ENCODE results near the gene DGKG. TPM values are rescaled to one million over a fixed set of nuclear protein-coding genes. Genes with fewer than 3 reads are reported as not detected.

Gene DGKG
- total RNA-seq, 2 donors from 2014 or later, result 0.42 to 1.0 TPM

DNA sequence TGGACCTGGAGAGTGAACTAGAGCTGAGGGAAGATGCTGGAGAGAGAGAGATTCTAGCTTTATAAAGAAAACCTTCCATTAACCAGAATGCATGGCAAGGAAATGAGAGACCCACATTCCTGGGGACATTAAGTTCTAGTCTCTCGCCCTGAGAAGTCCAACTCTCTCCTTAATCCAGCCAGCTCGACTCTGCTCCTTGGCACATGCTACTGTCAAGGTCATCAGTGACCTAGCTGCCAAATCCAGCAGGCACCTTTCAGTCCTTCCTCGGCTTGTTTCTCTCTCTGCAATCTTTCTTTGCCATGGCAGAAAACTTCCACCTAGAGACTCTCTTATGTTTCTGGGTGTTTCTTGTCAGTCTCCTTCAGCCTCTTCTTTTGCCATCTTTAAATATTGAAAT is 40.3 kb downstream of the DGKG start:
- H3K9me3 Mint-ChIP-seq, result no peaks in the 10 kb centered on the region
- H3K4me1 Mint-ChIP-seq (ENCODE audit: low read depth), result no peaks in the 10 kb centered on the region
- ATAC-seq (replicated peaks in 1 of 2), result no peak
- H3K36me3 Mint-ChIP-seq (ENCODE audit: insufficient read depth in 2 of 2), result no peaks in the 10 kb centered on the region
- no peak overlapping the region for H3K4me3 Mint-ChIP-seq
- no peak overlapping the region for H3K27ac Mint-ChIP-seq
- no peak for DNase-seq
- peaks cover 40% of the 10 kb centered on the region for H3K27me3 Mint-ChIP-seq (ENCODE audit: low read depth)

GRCh38 chr3:186320862-186321568 is 41.0 kb downstream of the DGKG start:
- DNase-seq (no peak), ATAC-seq (replicated peaks in 1 of 2) (peak; percentile 9 to 47)
- Mint-ChIP-seq H3K9me3 (no peaks in the 10 kb centered on the region), H3K4me1 (ENCODE audit: low read depth) (no peaks in the 10 kb centered on the region), H3K4me3 (no peak overlapping the region), H3K27ac (no peak overlapping the region), H3K36me3 (ENCODE audit: insufficient read depth in 2 of 2) (no peaks in the 10 kb centered on the region), H3K27me3 (ENCODE audit: low read depth) (peaks cover 35% of the 10 kb centered on the region)

DNA sequence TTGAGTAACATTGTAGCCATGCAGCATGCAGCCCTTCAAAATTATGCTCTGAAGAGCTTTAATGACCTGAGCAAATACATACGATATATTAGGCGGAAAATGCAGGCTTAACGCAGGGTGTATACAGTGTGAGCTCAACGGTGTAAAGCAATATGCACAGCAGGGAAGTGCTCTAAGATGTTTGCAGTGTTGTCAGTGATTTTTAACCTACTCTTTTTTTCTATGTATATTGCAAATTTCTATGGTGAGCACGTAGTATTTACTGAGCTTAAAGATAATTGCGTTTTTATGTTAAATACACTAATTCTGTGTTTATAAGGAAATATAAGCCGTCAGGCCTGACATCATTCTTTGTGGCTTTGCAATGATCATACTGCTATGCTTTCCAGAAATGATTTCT is 42.1 kb downstream of the DGKG start:
- ATAC-seq (replicated peaks in 1 of 2) (no peak), DNase-seq (no peak)
- no peaks in the 10 kb centered on the region for H3K9me3 Mint-ChIP-seq

DNA sequence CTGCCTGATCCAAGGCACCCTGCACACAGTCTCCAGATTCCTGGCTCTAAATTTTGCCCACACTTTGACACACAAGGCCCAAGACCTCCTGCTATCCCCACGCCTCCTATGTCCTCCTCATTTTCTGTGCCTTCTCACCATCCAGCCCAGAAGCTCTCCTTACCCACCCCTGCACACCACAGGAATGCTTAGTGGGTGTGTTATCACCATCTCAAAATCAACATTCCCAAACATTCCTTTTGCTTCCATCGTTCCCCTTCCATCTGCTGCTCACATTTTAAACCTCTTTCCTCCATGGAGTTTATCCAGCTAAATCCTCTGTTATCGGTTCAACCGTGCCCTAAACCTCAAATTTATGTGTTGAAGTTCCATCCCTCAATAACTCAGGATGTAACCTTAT is 43.9 kb downstream of the DGKG start:
- H3K9me3 Mint-ChIP-seq, result no peaks in the 10 kb centered on the region
- ATAC-seq (replicated peaks in 1 of 2) (no peak), DNase-seq (no peak)
- H3K4me1 Mint-ChIP-seq (ENCODE audit: low read depth), result no peaks in the 10 kb centered on the region
- peaks cover 24% of the 10 kb centered on the region for H3K27me3 Mint-ChIP-seq (ENCODE audit: low read depth)
- H3K36me3 Mint-ChIP-seq (ENCODE audit: insufficient read depth in 2 of 2), result no peaks in the 10 kb centered on the region
- no peak overlapping the region for H3K4me3 Mint-ChIP-seq
- no peak overlapping the region for H3K27ac Mint-ChIP-seq

More for the DNA sequence above, 42.1 kb downstream of the DGKG start:
- Mint-ChIP-seq H3K27me3 (ENCODE audit: low read depth) (peaks cover 31% of the 10 kb centered on the region), H3K27ac (no peak overlapping the region), H3K4me1 (ENCODE audit: low read depth) (no peaks in the 10 kb centered on the region), H3K36me3 (ENCODE audit: insufficient read depth in 2 of 2) (no peaks in the 10 kb centered on the region), H3K4me3 (no peak overlapping the region)

- no peak overlapping the region for H3K4me3 Mint-ChIP-seq
- DNase-seq (no peak), ATAC-seq (replicated peaks in 1 of 2) (no peak)
- H3K27ac Mint-ChIP-seq, result no peak overlapping the region
- no peaks in the 10 kb centered on the region for H3K4me1 Mint-ChIP-seq (ENCODE audit: low read depth)
- H3K9me3 Mint-ChIP-seq, result no peaks in the 10 kb centered on the region
- H3K27me3 Mint-ChIP-seq (ENCODE audit: low read depth), result peaks cover 19% of the 10 kb centered on the region
- H3K36me3 Mint-ChIP-seq (ENCODE audit: insufficient read depth in 2 of 2), result no peaks in the 10 kb centered on the region
Measured at GRCh38 chr3:186317478-186317877, 44.6 kb downstream of the DGKG start.

DNA sequence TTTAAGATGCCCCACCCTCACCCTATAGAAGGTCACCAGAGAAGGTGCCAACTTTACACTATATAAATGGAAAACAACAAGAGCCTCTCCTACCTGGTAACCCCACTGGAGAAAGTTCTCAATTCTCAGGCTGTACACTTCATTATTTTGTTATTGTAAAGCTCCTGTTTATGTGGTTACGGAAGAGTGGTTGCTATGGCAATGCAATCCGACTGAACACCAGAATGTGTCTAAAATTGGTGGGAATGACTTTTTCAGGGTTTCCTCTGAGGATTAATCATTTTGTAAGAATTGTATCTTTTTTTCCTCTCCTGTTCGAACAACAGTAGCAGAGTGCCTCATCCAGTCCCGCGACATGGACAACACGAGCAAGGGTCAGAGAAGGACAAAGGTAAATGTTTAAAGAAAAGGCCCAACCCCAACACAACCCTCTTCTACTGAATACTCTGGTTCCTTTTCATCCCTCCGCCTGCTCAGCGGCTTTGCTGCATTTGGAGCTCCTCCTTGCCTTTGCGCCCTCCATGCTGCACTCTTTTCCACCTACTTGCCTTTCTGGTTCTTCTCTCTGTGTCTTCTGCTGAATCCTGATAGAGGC is 45.3 kb downstream of the DGKG start:
- no peak overlapping the region for H3K27ac Mint-ChIP-seq
- no peaks in the 10 kb centered on the region for H3K36me3 Mint-ChIP-seq (ENCODE audit: insufficient read depth in 2 of 2)
- DNase-seq (no peak), ATAC-seq (replicated peaks in 1 of 2) (no peak)
- no peak overlapping the region for H3K4me3 Mint-ChIP-seq
- H3K27me3 Mint-ChIP-seq (ENCODE audit: low read depth), result peaks cover 14% of the 10 kb centered on the region
- no peaks in the 10 kb centered on the region for H3K4me1 Mint-ChIP-seq (ENCODE audit: low read depth)
- no peaks in the 10 kb centered on the region for H3K9me3 Mint-ChIP-seq

DNA sequence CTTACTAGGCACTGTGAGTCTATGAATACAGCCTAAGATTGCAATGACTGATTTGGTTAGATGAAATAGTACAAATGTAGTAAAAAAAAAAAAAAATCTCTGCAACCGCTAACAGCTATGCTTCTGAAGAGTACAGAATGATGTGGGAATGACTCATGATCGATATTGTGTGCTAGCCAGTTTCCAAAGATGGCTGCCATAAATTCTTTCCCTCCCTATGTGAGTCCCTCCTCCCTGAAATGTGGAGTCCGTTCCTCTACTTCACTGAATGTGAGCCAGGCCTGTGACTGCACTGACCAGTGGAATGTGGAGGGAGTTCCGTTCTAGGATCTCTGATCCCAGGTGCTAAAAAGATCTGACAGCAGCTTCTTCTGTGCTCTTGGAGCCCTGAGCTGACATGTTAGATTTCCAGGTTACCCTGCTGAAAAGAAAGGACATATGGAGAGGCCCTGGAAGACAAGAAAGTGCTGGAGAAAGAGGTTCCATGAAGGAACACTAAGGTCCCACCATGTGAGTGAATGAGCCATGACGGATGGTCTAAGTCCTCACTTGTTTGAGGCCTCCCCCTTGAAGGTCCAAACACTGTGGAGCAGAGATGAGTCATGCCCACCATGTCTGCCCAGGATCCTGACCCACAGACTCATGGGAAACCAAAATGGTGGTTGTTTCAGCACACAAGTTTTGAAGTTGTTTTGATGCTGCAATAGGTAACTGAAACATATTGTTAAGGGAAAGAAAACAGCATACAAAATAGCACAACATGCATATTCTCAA is 46.3 kb downstream of the DGKG start:
- H3K27me3 Mint-ChIP-seq (ENCODE audit: low read depth), result peaks cover 9% of the 10 kb centered on the region
- no peak overlapping the region for H3K4me3 Mint-ChIP-seq
- H3K4me1 Mint-ChIP-seq (ENCODE audit: low read depth), result no peaks in the 10 kb centered on the region
- no peaks in the 10 kb centered on the region for H3K36me3 Mint-ChIP-seq (ENCODE audit: insufficient read depth in 2 of 2)
- ATAC-seq (replicated peaks in 1 of 2) (no peak), DNase-seq (no peak)
- H3K27ac Mint-ChIP-seq, result no peak overlapping the region
- H3K9me3 Mint-ChIP-seq, result no peaks in the 10 kb centered on the region

DNA sequence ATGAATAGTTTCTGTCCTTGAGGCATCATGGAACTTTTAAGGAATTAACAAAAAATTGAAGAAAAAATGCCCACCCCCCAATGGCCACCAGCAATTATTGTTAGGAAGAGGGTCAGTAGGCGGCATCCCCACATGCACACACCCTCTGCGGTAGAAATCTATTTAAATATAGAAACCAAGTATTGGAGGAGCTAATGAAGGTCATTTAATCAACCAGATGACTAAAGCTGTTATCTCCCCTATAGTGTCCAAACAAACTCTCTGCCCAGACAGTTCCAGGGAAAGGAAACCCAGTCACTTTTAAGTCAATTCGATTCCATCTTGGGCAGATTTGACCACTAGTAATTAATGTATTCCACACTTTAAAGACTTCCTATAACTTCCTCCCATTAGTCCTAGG is 47.1 kb downstream of the DGKG start:
- Mint-ChIP-seq H3K4me1 (ENCODE audit: low read depth) (no peaks in the 10 kb centered on the region), H3K36me3 (ENCODE audit: insufficient read depth in 2 of 2) (no peaks in the 10 kb centered on the region), H3K27ac (no peak overlapping the region), H3K4me3 (no peak overlapping the region), H3K9me3 (no peaks in the 10 kb centered on the region), H3K27me3 (ENCODE audit: low read depth) (peaks cover 9% of the 10 kb centered on the region)
- ATAC-seq (replicated peaks in 1 of 2), result no peak
- DNase-seq, result no peak

GRCh38 chr3:186311441-186311840 is 50.6 kb downstream of the DGKG start:
- Mint-ChIP-seq H3K27me3 (ENCODE audit: low read depth) (peaks cover 9% of the 10 kb centered on the region), H3K36me3 (ENCODE audit: insufficient read depth in 2 of 2) (no peaks in the 10 kb centered on the region), H3K9me3 (no peaks in the 10 kb centered on the region), H3K27ac (no peak overlapping the region), H3K4me3 (no peak overlapping the region), H3K4me1 (ENCODE audit: low read depth) (no peaks in the 10 kb centered on the region)
- no peak for DNase-seq
- no peak for ATAC-seq (replicated peaks in 1 of 2)

DNA sequence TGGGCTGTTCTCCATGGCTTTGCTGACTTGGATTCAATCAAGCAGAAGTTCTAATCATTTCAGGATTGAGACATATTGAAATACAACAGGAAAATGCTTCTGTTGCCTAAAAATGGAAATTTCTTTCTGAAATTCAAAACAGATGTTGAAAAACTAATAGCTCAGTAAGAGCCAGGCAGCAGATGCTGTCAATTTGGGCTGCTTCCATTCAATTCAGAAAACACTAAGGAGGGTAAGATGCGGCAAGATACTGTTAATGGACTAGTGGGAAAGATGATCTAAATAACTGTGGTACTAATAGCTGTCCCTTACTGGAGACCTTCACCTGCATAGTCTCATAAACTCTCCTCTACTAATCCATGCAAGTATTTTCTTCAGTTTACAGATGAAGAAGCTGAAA is 53.5 kb downstream of the DGKG start:
- DNase-seq (no peak), ATAC-seq (replicated peaks in 1 of 2) (no peak)
- Mint-ChIP-seq H3K9me3 (no peaks in the 10 kb centered on the region), H3K4me3 (no peak overlapping the region), H3K4me1 (ENCODE audit: low read depth) (no peaks in the 10 kb centered on the region), H3K27me3 (ENCODE audit: low read depth) (peaks cover 9% of the 10 kb centered on the region), H3K36me3 (ENCODE audit: insufficient read depth in 2 of 2) (no peaks in the 10 kb centered on the region), H3K27ac (no peak overlapping the region)

- ATAC-seq (replicated peaks in 1 of 2), result no peak
- no peaks in the 10 kb centered on the region for H3K4me1 Mint-ChIP-seq (ENCODE audit: low read depth)
Measured at GRCh38 chr3:186307594-186308221, 54.3 kb downstream of the DGKG start.

DNA sequence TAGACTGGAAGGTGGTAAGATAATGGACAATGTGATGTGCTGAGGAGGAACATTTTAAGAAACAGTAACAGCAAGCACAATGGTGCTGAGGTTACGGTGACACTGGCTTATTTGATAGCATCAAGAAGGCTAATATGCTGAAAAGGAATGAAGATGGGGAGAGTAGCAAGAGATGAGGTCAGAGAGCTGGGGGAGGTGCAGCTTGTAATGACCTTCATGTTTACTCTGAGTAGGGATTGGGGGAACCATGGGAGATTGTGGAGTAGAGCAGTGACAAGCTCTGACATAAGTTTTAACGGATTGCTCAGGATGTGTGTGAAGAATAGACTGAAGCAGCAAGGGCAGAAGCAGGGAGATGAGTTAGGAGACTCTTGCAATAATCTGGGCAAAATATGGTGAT is 56.7 kb downstream of the DGKG start:
- Mint-ChIP-seq H3K36me3 (ENCODE audit: insufficient read depth in 2 of 2) (no peaks in the 10 kb centered on the region), H3K9me3 (no peaks in the 10 kb centered on the region), H3K27ac (no peak overlapping the region), H3K4me3 (no peak overlapping the region), H3K4me1 (ENCODE audit: low read depth) (no peaks in the 10 kb centered on the region), H3K27me3 (ENCODE audit: low read depth) (peaks cover 9% of the 10 kb centered on the region)
- DNase-seq (no peak), ATAC-seq (replicated peaks in 1 of 2) (no peak)

More at GRCh38 chr3:186307594-186308221, 54.3 kb downstream of the DGKG start:
- no peaks in the 10 kb centered on the region for H3K36me3 Mint-ChIP-seq (ENCODE audit: insufficient read depth in 2 of 2)
- DNase-seq, result peak; percentile 5 to 12
- no peaks in the 10 kb centered on the region for H3K9me3 Mint-ChIP-seq
- no peak overlapping the region for H3K27ac Mint-ChIP-seq
- H3K4me3 Mint-ChIP-seq, result no peak overlapping the region
- peaks cover 9% of the 10 kb centered on the region for H3K27me3 Mint-ChIP-seq (ENCODE audit: low read depth)

- H3K9me3 Mint-ChIP-seq, result no peaks in the 10 kb centered on the region
- no peaks in the 10 kb centered on the region for H3K4me1 Mint-ChIP-seq (ENCODE audit: low read depth)
- DNase-seq (no peak), ATAC-seq (replicated peaks in 1 of 2) (no peak)
- H3K27ac Mint-ChIP-seq, result no peak overlapping the region
- H3K27me3 Mint-ChIP-seq (ENCODE audit: low read depth), result peaks cover 6% of the 10 kb centered on the region
- no peaks in the 10 kb centered on the region for H3K36me3 Mint-ChIP-seq (ENCODE audit: insufficient read depth in 2 of 2)
- no peak overlapping the region for H3K4me3 Mint-ChIP-seq
Measured at GRCh38 chr3:186303965-186304364, 58.1 kb downstream of the DGKG start.

Data from activated T-cell treated with anti-CD3 and anti-CD28 coated beads, Interleukin-2, amount 50 U/mL, for 72 hours (primary cell).